Astrocyte of the hippocampus (primary cell): ENCODE measurements around the gene FAM193A.
"Not testable (repeated sequence)": the region's sequence is repeated elsewhere in the genome, so short reads cannot be mapped to it uniquely, and the experiment has no call there.

Experiments
- DNase-seq: peaks from one replicate; pipeline ENCODE4 v3.0.0; 2011; ENCODE audit warnings: low read depth, low spot score

FAM193A gene

DNA sequence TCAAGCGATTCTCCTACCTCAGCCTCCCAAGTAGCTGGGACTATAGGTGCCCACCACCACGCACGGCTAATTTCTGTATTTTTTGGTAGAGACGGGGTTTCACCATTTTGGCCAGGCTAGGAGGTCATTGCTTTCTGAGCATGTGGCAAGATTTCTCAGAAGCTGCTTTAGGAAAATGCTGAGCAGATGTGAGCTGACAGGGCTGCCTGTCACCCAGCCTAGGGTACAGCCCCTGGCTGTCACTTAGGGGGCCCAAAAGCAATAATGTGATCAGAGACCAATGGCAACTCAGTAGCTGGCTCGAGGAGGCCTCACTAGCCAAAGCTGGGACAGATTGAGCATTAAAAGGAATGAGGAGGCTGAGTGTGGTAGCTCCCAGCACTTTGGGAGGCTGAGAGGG, 154.9 kb downstream of the FAM193A start:
- DNase-seq, result no peak

GRCh38 chr4:2691952-2692435, 155.5 kb downstream of the FAM193A start:
- no peak for DNase-seq

GRCh38 chr4:2694691-2695090, 158.2 kb downstream of the FAM193A start:
- peak; percentile 12 for DNase-seq

GRCh38 chr4:2695346-2696060, 159.1 kb downstream of the FAM193A start:
- DNase-seq, result no peak

DNA sequence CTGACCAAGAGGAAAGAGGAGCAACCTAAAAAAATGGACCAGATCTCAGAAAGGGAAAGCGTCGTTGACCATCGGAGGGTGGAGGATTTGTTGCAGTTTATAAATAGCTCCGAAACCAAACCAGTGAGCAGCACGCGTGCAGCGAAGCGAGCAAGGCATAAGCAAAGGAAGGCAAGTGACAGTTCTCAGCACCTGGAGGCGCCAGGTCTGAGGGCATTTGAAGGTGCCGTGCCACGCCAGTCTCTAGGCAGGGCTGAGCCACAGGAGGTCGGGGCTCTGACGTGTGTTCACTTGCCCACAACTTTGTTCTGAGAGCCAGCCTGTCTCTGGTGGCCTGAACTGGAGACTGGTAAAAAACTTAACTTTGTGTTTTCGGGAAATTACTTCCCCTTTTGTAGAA, 160.0 kb downstream of the FAM193A start:
- DNase-seq, result no peak

DNA sequence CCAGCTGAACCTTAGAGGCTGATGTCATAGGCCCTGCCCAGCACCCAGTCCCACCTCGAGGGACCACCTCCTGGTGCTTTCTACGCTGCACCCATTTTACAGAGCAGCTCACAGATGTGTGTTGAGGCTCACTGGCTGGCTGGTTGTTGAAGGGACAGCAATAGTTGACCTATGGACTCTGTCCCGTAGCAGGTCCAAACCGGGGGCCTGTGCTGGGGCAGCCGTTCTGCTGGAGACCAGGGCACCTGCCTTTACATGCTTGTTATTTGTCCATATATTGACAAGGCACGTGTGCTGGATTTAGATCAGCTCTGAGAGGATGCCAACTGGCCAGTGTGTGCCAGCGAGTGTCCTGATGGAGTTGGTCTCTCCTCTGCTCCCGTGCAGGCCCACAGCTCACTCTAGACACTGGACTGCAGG, 161.6 kb downstream of the FAM193A start:
- DNase-seq, result no peak

DNA sequence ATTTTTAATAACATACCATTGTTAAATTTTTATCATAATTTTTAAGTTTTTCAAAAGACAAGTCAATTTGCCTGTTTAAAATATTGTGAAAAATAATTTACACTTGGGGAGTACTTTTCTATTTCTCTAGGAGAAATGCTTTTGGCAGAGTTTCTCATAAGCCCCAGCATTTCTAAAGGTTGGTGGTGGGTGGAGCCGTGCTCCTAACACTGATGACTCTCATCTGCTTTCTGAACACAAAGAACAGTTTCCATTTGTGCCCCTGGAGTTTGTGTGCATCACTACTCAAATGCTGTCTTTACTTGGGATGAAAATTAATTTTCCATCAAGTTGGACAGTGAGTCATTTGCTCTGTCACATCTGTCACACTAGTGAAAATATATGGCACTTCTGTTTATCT, 162.1 kb downstream of the FAM193A start:
- no peak for DNase-seq

DNA sequence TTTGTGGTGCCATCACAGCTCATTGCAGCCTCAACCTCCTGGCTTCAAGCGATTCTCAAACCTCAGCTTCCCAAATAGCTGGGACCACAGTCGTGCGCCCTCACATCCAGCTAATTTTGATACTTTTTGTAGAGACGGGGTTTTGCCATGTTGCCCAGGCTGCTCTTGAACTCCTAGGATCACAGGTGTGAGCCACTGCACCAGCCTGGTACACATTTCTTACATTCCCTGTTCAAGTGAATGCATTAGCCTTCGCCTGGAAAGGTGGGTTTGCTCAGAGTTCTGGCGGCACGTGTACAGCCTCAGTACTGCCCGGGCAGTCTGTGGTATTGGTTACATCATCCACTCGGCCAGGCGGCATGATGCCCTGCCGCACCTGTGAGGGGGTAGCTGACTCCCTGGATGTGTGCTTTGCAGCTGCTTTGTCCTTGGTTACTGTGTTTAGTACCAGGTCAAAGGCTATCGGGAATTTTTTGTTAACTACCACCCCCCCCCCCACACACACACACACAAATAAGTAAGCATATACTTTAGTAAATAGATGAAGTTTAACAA, 162.6 kb downstream of the FAM193A start:
- DNase-seq, result no peak

- DNase-seq, result no peak
These were observed 163.1 kb downstream of the FAM193A start for GRCh38 chr4:2699534-2699933.

DNA sequence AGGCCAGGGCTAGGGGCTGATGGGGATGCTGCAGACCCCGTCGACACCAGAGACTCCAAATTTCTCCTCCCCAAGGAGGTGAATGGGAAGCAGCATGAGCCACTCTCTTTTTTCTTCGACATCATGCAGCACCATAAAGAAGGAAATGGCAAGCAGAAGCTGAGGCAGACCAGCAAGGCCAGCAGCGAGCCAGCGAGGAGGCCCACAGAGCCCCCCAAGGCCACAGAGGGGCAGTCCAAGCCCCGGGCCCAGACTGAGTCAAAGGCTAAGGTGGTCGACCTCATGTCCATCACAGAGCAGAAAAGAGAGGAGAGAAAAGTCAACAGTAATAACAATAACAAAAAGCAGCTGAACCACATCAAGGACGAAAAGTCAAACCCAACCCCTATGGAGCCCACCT, 163.6 kb downstream of the FAM193A start:
- no peak for DNase-seq

DNA sequence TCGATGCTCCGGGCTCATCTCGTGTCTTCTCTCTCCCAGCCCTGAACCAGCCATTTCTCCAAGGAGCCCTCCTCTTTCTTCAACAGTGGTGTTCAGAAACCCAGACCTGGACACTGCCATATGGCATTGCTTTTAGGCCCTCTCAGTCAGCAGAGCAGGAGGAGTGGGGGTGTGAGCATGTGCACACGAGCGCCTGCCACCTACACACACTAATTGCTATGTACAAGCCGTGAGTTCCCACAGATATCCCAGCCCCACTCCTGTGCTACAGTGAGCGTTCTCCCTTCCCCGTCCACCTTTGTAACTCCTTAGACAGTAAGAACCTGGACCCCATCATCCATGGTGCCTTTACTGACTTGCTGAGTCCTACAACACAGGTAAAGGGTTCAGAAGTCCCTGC, 165.9 kb downstream of the FAM193A start:
- DNase-seq, result no peak

DNA sequence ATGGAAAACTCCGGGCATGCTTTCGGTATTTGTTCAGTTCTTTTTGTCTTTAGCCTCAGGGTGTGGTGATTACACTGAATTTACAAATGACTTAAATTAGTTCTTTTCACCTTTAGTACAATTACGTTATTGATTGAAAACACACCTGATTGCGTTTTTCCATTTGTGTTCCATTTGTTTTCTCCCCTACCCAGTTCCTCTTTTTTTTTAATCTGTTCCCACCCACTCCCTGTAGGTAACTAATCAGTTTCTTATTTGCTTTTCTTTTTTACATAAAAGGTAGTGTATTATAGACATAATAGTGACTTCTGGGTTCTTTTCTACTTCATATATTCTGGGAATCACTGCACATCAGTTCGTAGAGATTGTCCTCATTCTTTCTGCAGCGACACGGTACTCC, 166.3 kb downstream of the FAM193A start:
- DNase-seq, result no peak

- peak; percentile 33 for DNase-seq
These were observed 175.9 kb downstream of the FAM193A start for GRCh38 chr4:2712261-2712842.

- no peak for DNase-seq
These were observed 176.9 kb downstream of the FAM193A start for GRCh38 chr4:2713337-2713736.

GRCh38 chr4:2714061-2714770, 177.8 kb downstream of the FAM193A start:
- no peak for DNase-seq

DNA sequence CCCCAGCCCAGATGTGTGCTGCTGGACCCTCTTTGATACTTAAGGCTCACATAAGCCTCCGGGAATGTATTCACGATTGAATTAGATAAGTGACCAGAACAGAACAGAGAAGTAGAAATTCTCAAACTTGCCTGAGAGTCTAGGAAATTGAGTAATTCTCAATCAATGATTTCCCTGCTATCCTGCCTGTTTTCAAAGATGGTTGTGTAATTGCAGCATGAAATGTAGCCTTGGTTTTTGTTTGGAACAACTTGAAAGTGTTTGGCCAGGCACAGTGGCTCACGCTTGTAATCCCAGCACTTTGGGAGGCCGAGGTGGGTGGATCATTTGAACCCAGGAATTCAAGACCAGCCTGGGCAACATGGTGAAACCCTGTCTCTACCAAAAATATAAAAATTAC, 178.5 kb downstream of the FAM193A start:
- no peak for DNase-seq

- no peak for DNase-seq
These were observed 179.0 kb downstream of the FAM193A start for GRCh38 chr4:2715426-2715825.

DNA sequence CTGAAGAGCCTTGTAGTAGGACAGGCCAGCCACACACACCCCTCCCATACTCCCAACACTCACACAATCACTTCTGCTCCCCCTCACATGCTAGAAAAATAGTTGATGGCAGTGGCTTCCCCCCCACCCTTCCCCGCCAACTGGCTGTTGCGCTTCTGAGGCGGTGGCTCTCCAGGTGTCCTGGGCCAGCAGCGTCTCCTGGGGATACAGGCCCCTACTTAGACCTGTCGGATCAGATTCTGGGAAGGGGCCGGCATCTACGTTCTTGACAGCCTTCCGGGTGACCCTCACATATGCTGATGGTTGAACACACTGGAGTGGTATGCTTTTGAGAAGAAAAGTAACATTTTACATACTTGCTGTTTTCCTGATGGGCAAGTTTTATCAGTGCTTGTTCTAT, 179.8 kb downstream of the FAM193A start:
- no peak for DNase-seq

GRCh38 chr4:2721586-2721985, 185.1 kb downstream of the FAM193A start:
- no peak for DNase-seq

DNA sequence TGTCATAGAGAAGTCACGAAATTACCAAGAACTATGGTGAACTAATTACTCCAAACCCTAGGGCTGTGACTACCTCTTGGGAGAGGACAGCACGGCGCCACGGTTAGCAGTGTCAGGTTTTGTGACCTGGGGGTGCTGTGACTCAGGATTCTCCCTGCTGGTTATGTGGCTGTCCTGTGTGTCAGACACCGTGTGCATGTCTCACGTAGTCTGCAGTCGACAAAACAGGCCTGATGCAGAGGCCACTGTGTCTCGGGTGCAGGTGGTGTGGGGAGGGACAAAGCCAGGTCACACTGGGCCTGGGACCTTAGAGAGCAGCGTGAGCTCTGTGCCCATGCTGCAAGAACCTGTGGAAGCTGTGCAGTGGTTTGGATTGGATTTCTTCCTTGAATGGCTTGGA, 185.6 kb downstream of the FAM193A start:
- no peak for DNase-seq

DNA sequence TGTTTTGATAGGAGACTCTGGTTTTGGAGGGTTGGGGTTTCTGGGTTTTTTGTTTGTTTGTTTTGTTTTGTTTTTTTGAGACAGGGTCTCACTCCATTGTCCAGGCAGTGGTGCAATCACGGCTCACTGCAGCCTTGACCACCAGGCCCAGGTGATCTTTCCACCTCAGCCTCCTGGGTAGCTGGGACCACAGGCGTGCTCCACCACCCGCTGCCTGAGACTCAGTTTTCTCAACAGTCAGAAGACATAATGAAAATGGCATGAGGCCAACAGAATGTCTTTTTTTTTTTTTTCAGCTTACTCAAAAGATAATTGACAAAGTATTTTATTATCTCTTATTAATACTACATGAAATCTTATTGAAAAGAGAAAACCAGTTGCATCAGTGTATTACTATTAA, 187.3 kb downstream of the FAM193A start:
- DNase-seq, result no peak

DNA sequence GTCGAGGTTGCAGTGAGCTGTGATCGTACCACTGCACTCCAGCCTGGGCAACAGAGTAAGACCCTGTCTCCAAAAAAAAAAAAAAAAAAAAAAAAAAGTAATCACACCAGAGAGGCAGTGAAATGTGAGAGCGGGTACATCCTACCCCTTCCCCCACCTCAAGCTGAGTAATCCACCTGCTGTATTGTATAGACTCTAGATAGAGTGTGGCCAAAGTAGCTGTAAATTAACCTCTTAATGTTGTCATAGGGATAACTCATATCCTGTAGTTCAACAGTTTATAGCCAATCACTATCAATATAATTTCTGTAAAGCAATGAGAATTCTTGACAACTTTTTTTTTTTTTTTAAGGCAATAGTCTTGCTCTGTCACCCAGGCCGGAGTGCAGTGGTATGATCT, 188.9 kb downstream of the FAM193A start:
- DNase-seq, result no peak

DNA sequence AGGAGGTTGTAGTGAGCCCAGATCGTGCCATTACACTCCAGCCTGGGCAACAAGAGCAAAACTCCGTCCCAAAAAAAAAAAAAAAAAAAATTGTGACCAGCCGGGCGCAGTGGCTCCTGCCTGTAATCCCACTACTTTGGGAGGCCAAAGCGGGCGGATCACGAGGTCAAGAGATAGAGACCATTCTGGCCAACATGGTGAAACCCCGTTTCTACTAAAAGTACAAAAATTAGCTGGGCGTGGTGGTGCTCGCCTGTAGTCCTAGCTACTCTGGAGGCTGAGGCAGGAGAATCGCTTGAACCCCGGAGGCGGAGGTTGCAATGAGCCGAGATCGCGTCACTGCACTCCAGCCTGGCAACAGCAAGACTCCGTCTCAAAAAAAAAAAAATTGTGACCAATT, 190.4 kb downstream of the FAM193A start:
- not testable (repeated sequence) for DNase-seq
